Activated CD4-positive, alpha-beta T cell treated with anti-CD3 and anti-CD28 coated beads, Interleukin-2, amount 10 ng/mL, durations not matched to agents 7 days and 5 days (primary cell): ENCODE measurements around the gene FMNL1. TPM values are rescaled to one million over a fixed set of nuclear protein-coding genes. Genes with fewer than 3 reads are reported as not detected.
"Not testable (repeated sequence)": the region's sequence is repeated elsewhere in the genome, so short reads cannot be mapped to it uniquely, and the experiment has no call there.

ENCODE experiments used
- CTCF ChIA-PET: fragments of 350-600 bp; sonication (Branson Sonifier 250); formaldehyde crosslinking; loops from one replicate; lab custom pipeline; 2021; ENCODE audit warnings: antibody characterized with exemption; lab: Charles Lee
- POLR2A ChIA-PET: fragments of 350-600 bp; sonication (Branson Sonifier 250); formaldehyde crosslinking; loops from one replicate; lab custom pipeline; 2021; ENCODE audit warnings: antibody characterized with exemption; lab: Charles Lee
- DNase-seq: peaks from one replicate; pipeline ENCODE4 v3.0.0-alpha.2; 2020
- H3K27ac Mint-ChIP-seq: one replicate; pipeline ENCODE4 v1.8.0; 2021; ENCODE audit warnings: mild to moderate bottlenecking, moderate library complexity, mixed read lengths
- H3K27me3 Mint-ChIP-seq: one replicate; pipeline ENCODE4 v1.8.0; 2021; ENCODE audit warnings: mixed read lengths
- H3K36me3 Mint-ChIP-seq: one replicate; pipeline ENCODE4 v1.8.0; 2021; ENCODE audit warnings: low read depth, mixed read lengths
- H3K4me1 Mint-ChIP-seq: one replicate; pipeline ENCODE4 v1.8.0; 2021; ENCODE audit warnings: mixed read lengths
- H3K4me3 Mint-ChIP-seq: one replicate; pipeline ENCODE4 v1.8.0; 2021; ENCODE audit warnings: mild to moderate bottlenecking, moderate library complexity, mixed read lengths
- H3K9me3 Mint-ChIP-seq: one replicate; pipeline ENCODE4 v1.8.0; 2021; ENCODE audit warnings: mixed read lengths
- total RNA-seq, 2 experiments: library from RNA; stranded (reverse); gene quantifications; one replicate each; pipeline ENCODE4 v1.2.3, GENCODE V29; 2021

FMNL1 gene
- total RNA-seq, 2 experiments from 2014 or later = 391 to 410 TPM

DNA sequence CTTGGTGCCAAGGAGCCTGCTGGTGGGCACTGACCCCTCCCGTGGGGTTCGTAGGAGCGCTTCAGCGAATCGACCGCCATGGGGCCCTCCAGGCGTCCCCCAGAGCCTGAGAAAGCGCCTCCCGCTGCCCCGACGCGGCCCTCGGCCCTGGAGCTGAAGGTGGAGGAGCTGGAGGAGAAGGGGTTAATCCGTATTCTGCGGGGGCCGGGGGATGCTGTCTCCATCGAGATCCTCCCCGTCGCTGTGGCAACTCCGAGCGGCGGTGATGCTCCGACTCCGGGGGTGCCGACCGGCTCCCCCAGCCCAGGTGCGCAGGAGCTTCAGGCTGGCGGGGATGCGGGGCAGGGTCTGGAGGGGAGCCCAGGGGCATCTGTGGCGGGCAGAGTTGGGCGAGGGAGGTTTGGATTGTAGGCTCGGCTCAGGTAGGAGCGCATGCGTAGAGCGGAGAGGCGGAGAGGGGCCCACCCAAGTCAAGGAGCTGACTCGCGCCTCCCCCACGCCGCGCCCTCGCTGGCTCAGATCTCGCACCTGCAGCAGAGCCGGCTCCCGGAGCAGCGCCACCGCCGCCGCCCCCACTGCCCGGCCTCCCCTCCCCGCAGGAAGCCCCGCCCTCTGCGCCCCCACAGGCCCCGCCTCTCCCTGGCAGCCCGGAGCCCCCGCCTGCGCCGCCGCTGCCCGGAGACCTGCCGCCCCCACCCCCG lies 19.8 kb downstream of the FMNL1 start:
- peaks cover 82% of the 10 kb centered on the region for H3K36me3 Mint-ChIP-seq
- no peak overlapping the region for H3K27ac Mint-ChIP-seq
- H3K4me1 Mint-ChIP-seq = peaks cover 52% of the 10 kb centered on the region
- H3K9me3 Mint-ChIP-seq = no peaks in the 10 kb centered on the region
- POLR2A ChIA-PET = no interaction called here
- no peaks in the 10 kb centered on the region for H3K27me3 Mint-ChIP-seq
- DNase-seq = no peak
- CTCF ChIA-PET = interaction anchor here (1.9 to 3.1 kb wide), 2 partner anchors 11 to 144 kb away, joined by 5 to 11 read pairs; no protein-coding TSS in a partner anchor
- no peak overlapping the region for H3K4me3 Mint-ChIP-seq

DNA sequence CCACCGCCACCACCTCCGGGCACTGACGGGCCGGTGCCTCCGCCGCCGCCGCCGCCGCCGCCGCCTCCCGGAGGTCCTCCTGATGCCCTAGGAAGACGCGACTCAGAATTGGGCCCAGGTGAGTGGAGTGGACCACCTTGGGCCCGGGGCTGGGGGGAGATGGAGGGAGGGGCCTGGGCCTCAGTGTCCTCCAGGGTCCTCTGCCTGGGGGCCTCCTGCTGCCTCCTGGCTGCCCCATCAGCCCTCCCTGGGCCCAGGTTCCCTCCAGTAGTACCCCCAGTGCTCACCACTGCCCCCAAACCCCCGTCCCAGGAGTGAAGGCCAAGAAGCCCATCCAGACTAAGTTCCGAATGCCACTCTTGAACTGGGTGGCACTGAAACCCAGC lies 20.3 kb downstream of the FMNL1 start:
- no peak overlapping the region for H3K27ac Mint-ChIP-seq
- H3K36me3 Mint-ChIP-seq = peaks cover 85% of the 10 kb centered on the region

DNA sequence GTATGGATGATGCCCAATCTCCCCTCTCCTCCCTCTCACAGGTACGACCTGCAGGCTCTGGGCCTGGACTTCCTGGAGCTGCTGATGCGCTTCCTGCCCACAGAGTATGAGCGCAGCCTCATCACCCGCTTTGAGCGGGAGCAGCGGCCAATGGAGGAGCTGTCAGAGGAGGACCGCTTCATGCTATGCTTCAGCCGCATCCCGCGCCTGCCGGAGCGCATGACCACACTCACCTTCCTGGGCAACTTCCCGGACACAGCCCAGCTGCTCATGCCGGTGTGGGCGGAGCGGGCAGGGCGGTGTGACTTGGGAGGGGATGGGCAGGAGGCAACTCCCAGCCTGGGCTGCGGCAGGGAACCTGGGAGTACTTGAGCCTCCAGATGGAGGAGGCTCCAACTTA lies 22.1 kb downstream of the FMNL1 start:
- CTCF ChIA-PET = interaction anchor here (0.9 to 3.1 kb wide), 4 partner anchors 13 to 108 kb away, joined by 3 to 11 read pairs (median 4); partner anchors contain the start of gene ACBD4
- H3K4me3 Mint-ChIP-seq = no peak overlapping the region
- no peaks in the 10 kb centered on the region for H3K27me3 Mint-ChIP-seq
- no peak for DNase-seq
- peak overlapping the region; percentile 79 for H3K27ac Mint-ChIP-seq
- peaks cover 57% of the 10 kb centered on the region for H3K4me1 Mint-ChIP-seq
- POLR2A ChIA-PET = no interaction called here
- H3K36me3 Mint-ChIP-seq = peaks cover 76% of the 10 kb centered on the region
- H3K9me3 Mint-ChIP-seq = no peaks in the 10 kb centered on the region

More for the DNA sequence above, 20.3 kb downstream of the FMNL1 start:
- no peak for DNase-seq
- no peaks in the 10 kb centered on the region for H3K9me3 Mint-ChIP-seq
- peaks cover 57% of the 10 kb centered on the region for H3K4me1 Mint-ChIP-seq
- POLR2A ChIA-PET = no interaction called here
- no peak overlapping the region for H3K4me3 Mint-ChIP-seq
- CTCF ChIA-PET = interaction anchor here (1.9 to 3.1 kb wide), 2 partner anchors 11 to 143 kb away, joined by 5 to 11 read pairs; no protein-coding TSS in a partner anchor
- no peaks in the 10 kb centered on the region for H3K27me3 Mint-ChIP-seq

DNA sequence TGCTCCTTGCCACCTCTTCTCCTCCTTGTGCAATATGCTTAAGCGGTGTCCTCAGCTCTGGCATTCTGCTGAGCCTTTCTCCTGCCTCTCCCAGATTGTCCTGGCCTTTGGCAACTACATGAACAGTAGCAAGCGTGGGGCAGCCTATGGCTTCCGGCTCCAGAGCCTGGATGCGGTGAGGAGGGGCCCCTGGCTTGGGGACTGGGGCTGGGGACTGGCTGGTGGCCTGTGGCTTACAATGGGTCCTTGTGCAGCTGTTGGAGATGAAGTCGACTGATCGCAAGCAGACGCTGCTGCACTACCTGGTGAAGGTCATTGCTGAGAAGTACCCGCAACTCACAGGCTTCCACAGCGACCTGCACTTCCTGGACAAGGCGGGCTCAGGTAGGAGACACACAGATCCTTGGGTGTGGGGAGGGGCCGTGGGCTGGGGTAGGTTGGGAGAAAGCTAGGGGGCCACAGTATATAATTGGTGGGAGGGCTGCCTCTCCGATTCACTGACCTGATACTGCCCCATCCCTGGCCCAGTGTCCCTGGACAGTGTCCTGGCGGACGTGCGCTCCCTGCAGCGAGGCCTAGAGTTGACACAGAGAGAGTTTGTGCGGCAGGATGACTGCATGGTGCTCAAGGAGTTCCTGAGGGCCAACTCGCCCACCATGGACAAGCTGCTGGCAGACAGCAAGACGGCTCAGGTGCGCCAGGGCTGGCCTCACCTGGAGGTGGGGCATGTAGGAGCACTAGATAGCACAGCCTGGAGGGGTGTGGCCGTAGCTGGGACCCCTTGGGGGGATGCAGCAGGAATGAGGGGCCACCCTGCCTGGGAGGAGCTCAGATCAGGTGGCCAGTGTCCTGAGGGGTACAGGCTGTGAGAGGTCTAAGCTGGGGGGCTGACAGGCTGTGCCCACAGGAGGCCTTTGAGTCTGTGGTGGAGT lies 23.3 kb downstream of the FMNL1 start:
- peaks cover 60% of the 10 kb centered on the region for H3K4me1 Mint-ChIP-seq
- no peaks in the 10 kb centered on the region for H3K9me3 Mint-ChIP-seq
- no peaks in the 10 kb centered on the region for H3K27me3 Mint-ChIP-seq
- ChIA-PET POLR2A (no interaction called here), CTCF (interaction anchor here (0.6 to 5.1 kb wide), 6 partner anchors 9 to 110 kb away, joined by 3 to 39 read pairs (median 4); partner anchors contain the start of gene ACBD4)
- no peak overlapping the region for H3K4me3 Mint-ChIP-seq
- peaks cover 74% of the 10 kb centered on the region for H3K36me3 Mint-ChIP-seq
- H3K27ac Mint-ChIP-seq = peak overlapping the region; percentile 60
- DNase-seq = no peak

DNA sequence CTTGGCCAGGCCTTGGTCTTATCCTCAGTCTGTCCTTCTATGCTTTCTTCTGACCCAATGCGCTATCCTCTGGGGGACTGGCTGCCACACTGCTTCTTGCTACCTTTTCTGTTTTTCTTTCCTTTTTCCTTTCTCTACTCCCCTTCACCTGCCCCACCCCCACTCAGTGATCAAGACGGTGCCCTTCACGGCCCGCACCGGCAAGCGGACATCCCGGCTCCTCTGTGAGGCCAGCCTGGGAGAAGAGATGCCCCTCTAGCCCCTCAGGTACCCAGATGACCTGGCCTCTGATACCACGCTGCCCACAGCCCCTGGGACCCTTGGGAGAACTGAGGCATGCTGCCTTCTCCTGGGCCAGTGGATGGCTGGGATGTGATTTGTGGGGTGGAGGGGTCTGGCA lies 24.7 kb downstream of the FMNL1 start:
- CTCF ChIA-PET = interaction anchor here (0.6 to 5.1 kb wide), 9 partner anchors 14 to 111 kb away, joined by 3 to 39 read pairs (median 4); partner anchors contain the start of genes ACBD4 and FMNL1
- no peaks in the 10 kb centered on the region for H3K27me3 Mint-ChIP-seq
- H3K9me3 Mint-ChIP-seq = no peaks in the 10 kb centered on the region
- peak overlapping the region; percentile 92 for H3K27ac Mint-ChIP-seq
- peaks cover 70% of the 10 kb centered on the region for H3K4me1 Mint-ChIP-seq
- H3K36me3 Mint-ChIP-seq = peaks cover 71% of the 10 kb centered on the region
- no peak for DNase-seq
- POLR2A ChIA-PET = no interaction called here
- H3K4me3 Mint-ChIP-seq = peak overlapping the region; percentile 83

DNA sequence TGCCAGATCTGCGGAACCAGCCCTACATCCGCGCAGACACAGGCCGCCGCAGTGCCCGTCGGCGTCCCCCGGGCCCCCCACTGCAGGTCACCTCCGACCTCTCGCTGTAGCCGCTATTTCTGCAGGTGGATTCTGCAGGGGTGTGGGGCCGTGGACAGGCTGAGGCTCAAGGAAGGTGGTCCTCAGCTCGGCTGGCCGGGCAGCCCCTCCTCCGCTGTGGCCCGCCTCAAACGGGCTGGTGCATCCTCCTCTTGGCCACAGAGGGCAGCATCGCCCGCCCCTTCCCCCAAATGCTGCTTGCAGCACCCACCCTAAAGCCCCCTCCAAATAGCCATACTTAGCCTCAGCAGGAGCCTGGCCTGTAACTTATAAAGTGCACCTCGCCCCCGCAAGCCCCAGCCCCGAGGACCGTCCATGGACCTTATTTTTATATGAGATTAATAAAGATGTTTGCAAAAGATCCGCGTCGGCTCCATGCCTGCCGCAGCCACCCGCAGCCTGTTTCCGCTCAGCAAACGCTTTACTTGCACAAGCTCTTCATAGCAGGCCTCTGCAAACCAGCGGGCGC lies 25.3 kb downstream of the FMNL1 start:
- H3K4me3 Mint-ChIP-seq = peak overlapping the region; percentile 83
- H3K27me3 Mint-ChIP-seq = no peaks in the 10 kb centered on the region
- CTCF ChIA-PET = interaction anchor here (1.0 to 5.1 kb wide), 12 partner anchors 12 to 112 kb away, joined by 3 to 39 read pairs (median 4); partner anchors contain the start of genes ACBD4 and FMNL1
- POLR2A ChIA-PET = no interaction called here
- H3K36me3 Mint-ChIP-seq = peaks cover 74% of the 10 kb centered on the region
- H3K9me3 Mint-ChIP-seq = no peaks in the 10 kb centered on the region
- peak; percentile 81 for DNase-seq
- H3K4me1 Mint-ChIP-seq = peaks cover 72% of the 10 kb centered on the region
- peak overlapping the region; percentile 92 for H3K27ac Mint-ChIP-seq

DNA sequence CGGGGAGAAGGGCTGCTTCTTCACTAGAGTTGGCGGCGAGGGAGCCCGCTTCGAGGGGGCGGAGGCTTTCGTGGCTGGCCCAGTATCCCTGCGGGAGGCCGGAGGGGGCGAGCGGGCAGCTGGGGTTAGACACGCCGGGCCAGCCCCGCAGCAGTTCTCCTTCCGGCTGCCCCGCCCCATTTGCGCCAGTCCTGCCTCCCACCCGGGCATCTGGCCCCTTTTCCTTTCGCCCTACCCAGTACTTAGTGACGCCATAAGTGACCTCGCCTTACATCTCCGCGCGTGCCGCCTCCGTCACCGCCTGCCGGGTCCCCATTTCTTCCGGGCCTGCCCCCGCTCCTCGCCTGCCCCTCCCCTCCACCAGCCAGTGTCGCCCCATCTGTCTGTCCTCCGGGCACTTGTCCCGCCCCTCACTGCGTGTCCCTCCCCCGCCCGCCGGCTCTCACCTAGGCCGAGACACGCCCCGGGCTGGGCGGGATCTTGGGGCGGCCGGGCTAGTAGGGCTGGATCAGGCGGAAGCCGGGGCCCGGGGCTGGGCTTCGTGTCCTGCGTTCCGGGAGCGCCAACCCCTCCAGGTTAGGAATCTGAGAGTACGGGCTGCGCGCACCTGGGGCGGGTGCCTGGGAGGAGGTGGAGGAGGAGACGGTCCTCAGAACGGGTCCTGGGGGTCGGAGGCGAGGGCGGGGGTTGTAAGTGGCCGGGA lies 25.9 kb downstream of the FMNL1 start:
- POLR2A ChIA-PET = interaction anchor here (0.6 to 1.2 kb wide), 3 partner anchors 18 to 29 kb away, joined by 3 to 5 read pairs (median 3); no protein-coding TSS in a partner anchor
- Mint-ChIP-seq H3K27me3 (no peaks in the 10 kb centered on the region), H3K4me3 (peak overlapping the region; percentile 83)

DNA sequence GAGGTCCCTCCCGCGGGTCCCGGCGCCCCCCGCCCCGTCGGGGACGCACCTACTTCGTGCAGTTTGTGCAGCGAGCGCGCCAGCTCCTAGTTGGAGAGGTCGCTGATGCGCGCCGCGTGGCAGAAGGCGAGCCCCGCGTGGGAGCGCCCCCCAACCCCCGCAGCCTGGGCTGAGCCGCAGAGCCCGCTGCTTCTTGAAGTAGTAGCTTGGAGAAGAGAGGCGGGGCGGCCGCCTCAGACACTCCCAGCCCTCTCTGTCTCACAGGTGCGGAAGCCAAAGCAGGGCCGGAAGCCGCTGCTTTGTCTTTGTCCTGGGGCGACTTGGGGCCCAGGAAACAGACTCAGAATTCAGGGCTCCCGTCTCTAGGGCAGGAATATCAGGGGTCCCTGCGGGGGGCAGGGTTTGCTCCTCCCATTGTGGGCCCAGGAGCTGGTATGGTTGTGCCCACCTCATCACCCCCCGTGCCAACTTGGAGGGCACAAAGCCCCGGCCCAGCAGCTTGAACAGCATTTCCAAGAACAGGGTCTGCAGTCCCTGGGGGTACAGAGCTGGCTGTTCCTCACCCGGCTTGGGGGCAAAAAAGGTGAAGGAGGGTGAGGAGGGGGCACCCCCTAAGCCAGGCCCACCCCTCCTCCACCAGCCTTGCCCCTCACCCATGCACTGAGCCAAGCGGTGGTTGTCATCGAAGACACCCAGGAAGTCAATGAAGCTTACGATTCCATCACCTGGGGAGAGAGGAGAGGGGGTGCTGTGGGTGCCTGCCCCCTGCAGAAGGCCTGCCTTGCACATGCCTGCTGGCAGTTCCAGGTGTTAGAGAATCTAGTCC lies 26.7 kb downstream of the FMNL1 start:
- Mint-ChIP-seq H3K27ac (peak overlapping the region; percentile 95), H3K4me3 (peak overlapping the region; percentile 83), H3K27me3 (no peaks in the 10 kb centered on the region), H3K4me1 (peaks cover 73% of the 10 kb centered on the region), H3K36me3 (peaks cover 61% of the 10 kb centered on the region), H3K9me3 (no peaks in the 10 kb centered on the region)
- DNase-seq = peak; percentile 89
- ChIA-PET CTCF (interaction anchor here (0.7 to 5.1 kb wide), 10 partner anchors 8 to 51 kb away, joined by 3 to 39 read pairs (median 4); no protein-coding TSS in a partner anchor), POLR2A (interaction anchor here (0.6 to 1.2 kb wide), 6 partner anchors 19 to 149 kb away, joined by 3 to 5 read pairs (median 4); no protein-coding TSS in a partner anchor)

More for the DNA sequence above, 25.9 kb downstream of the FMNL1 start:
- peak overlapping the region; percentile 92 for H3K27ac Mint-ChIP-seq
- DNase-seq = peak; percentile 97
- CTCF ChIA-PET = interaction anchor here (0.9 to 5.1 kb wide), 13 partner anchors 12 to 112 kb away, joined by 3 to 39 read pairs (median 4); partner anchors contain the start of gene ACBD4
- peaks cover 71% of the 10 kb centered on the region for H3K4me1 Mint-ChIP-seq
- no peaks in the 10 kb centered on the region for H3K9me3 Mint-ChIP-seq
- peaks cover 69% of the 10 kb centered on the region for H3K36me3 Mint-ChIP-seq

DNA sequence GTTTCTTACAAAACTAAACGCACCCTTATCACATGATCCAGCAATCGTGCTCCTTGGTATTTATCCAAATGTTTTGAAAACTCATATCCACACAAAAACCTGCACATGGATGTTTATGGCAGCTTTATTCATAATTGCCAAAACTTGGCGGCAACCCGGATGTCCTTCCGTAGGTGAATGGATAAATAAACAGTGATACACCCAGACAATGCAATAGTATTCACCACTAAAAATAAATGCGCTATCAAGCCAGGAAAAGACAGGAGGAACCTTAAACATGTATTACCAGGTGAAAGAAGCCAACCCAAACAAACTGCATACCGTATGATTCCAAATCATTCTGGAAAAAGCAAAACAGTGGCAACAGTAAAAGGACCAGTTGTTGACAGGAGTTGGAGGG lies 30.2 kb downstream of the FMNL1 start:
- ChIA-PET POLR2A (no interaction called here), CTCF (interaction anchor here (0.7 to 2.0 kb wide), 2 partner anchors 15 to 33 kb away, joined by 3 to 6 read pairs; no protein-coding TSS in a partner anchor)
- Mint-ChIP-seq H3K4me1 (peaks cover 64% of the 10 kb centered on the region), H3K36me3 (peaks cover 34% of the 10 kb centered on the region), H3K9me3 (no peaks in the 10 kb centered on the region), H3K27me3 (no peaks in the 10 kb centered on the region), H3K27ac (no peak overlapping the region), H3K4me3 (no peak overlapping the region)
- DNase-seq = no peak

DNA sequence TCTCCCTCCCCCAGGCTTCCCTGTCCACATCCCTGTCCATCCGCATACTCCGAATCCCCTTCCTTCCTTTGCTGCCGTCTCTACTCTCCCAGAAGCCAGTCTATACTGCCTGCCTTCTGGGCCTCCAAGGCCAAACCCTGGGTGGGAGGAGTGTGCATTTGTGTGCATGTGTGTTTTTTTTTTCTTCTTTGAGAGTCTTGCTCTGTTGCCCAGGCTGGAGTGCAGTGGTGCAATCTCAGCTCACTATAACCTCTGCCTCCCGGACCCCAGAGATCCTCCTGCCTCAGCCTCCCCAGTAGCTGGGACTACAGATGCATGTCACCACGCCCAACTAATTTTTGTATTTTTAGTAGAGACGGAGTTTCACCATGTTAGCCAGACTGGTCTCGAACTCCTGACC lies 31.6 kb downstream of the FMNL1 start:
- DNase-seq, H3K27me3 Mint-ChIP-seq, H3K9me3 Mint-ChIP-seq, H3K4me3 Mint-ChIP-seq, POLR2A ChIA-PET: not testable (repeated sequence)
- H3K36me3 Mint-ChIP-seq = peaks cover 30% of the 10 kb centered on the region
- CTCF ChIA-PET = interaction anchor here (0.7 to 5.0 kb wide), 6 partner anchors 13 to 266 kb away, joined by 3 to 21 read pairs (median 6); partner anchors contain the start of gene ACBD4
- H3K4me1 Mint-ChIP-seq = peaks cover 66% of the 10 kb centered on the region
- H3K27ac Mint-ChIP-seq = peak overlapping the region; percentile 47

DNA sequence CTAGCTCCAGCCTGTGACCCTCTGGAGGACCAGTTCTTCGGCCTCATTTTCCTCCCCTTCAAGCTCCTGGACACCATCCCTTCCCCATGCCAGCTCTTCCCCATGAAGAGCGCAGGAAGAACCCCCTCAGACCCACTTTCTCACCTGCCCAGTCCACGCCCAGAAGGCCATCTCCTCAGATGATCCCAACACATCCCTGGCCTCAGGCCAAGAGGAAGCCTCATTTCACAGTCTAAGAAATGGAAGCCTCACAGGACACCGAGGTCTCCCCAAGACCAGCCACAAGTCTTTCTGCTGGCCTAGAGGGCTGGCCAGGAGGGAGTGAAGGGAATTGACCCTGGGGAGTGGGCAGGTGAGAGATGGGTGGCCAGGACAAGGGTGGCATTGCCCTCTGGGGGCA lies 32.2 kb downstream of the FMNL1 start:
- ChIA-PET CTCF (interaction anchor here (0.9 to 5.0 kb wide), 7 partner anchors 12 to 119 kb away, joined by 3 to 21 read pairs (median 6); partner anchors contain the start of gene ACBD4), POLR2A (no interaction called here)
- Mint-ChIP-seq H3K4me1 (peaks cover 61% of the 10 kb centered on the region), H3K9me3 (no peaks in the 10 kb centered on the region), H3K27ac (no peak overlapping the region), H3K36me3 (peaks cover 23% of the 10 kb centered on the region), H3K4me3 (no peak overlapping the region), H3K27me3 (no peaks in the 10 kb centered on the region)
- DNase-seq = no peak
